ENCODE data around the gene MYO9B.

Gene MYO9B

GRCh38 chr19:17240826-17241399 lies 165.3 kb downstream of the MYO9B start:
- DNase-seq (ENCODE audit: low read depth in 2 of 2) = no peak

- no peak for DNase-seq (ENCODE audit: low read depth in 2 of 2)
Observed at GRCh38 chr19:17242431-17243208, 167.0 kb downstream of the MYO9B start.

GRCh38 chr19:17243211-17243829 lies 167.7 kb downstream of the MYO9B start:
- no peak for DNase-seq (ENCODE audit: low read depth in 2 of 2)

GRCh38 chr19:17243830-17244617 lies 168.4 kb downstream of the MYO9B start:
- DNase-seq (ENCODE audit: low read depth in 2 of 2) = no peak

- DNase-seq (ENCODE audit: low read depth in 2 of 2) = no peak
Observed at GRCh38 chr19:17244618-17245534, 169.3 kb downstream of the MYO9B start.

GRCh38 chr19:17245535-17245984 lies 170.0 kb downstream of the MYO9B start, which contains the start of gene NR2F6:
TSS of gene NR2F6 (minus strand) at chr19:17245919. CDS start at chr19:17245220, 699 bp downstream.
- DNase-seq (ENCODE audit: low read depth in 2 of 2) = no peak

GRCh38 chr19:17246681-17247425 lies 171.3 kb downstream of the MYO9B start:
- DNase-seq (ENCODE audit: low read depth in 2 of 2) = no peak

GRCh38 chr19:17248011-17248776 lies 172.6 kb downstream of the MYO9B start:
- no peak for DNase-seq (ENCODE audit: low read depth in 2 of 2)

- DNase-seq (ENCODE audit: low read depth in 2 of 2) = no peak
Observed at GRCh38 chr19:17249887-17250548, 174.4 kb downstream of the MYO9B start.

- DNase-seq (ENCODE audit: low read depth in 2 of 2) = no peak
Observed at GRCh38 chr19:17254636-17255035, 179.1 kb downstream of the MYO9B start.

GRCh38 chr19:17255150-17255621 lies 179.6 kb downstream of the MYO9B start:
- DNase-seq (ENCODE audit: low read depth in 2 of 2) = no peak

- DNase-seq (ENCODE audit: low read depth in 2 of 2) = no peak
Observed at GRCh38 chr19:17256130-17256529, 180.6 kb downstream of the MYO9B start.

- DNase-seq (ENCODE audit: low read depth in 2 of 2) = no peak
Observed at GRCh38 chr19:17259118-17259780, 183.7 kb downstream of the MYO9B start.

GRCh38 chr19:17259934-17260333 lies 184.4 kb downstream of the MYO9B start:
- DNase-seq (ENCODE audit: low read depth in 2 of 2) = no peak

- DNase-seq (ENCODE audit: low read depth in 2 of 2) = peak; percentile 67 to 77
Observed at GRCh38 chr19:17260842-17261325, 185.3 kb downstream of the MYO9B start.

- no peak for DNase-seq (ENCODE audit: low read depth in 2 of 2)
Observed at GRCh38 chr19:17262557-17262956, 187.0 kb downstream of the MYO9B start.
